ENCODE measurements around the gene MCF2L.
"Not testable (repeated sequence)": the region's sequence is repeated elsewhere in the genome, so short reads cannot be mapped to it uniquely, and the experiment has no call there.

DNA sequence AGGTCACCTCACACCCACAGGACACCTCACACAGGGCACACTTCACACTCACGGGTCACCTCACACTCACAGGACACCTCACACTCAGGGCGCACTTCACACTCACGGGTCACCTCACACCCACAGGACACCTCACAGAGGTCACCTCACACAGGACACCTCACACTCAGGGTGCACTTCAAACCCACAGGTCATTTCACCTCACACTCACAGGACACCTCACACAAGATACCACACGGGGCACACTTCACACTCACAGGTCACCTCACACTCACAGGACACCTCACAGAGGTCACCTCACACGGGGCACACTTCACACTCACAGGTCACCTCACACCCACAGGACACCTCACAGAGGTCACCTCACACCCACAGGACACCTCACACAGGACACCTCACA is 142.8 kb downstream of the MCF2L start:
- not testable (repeated sequence) for TF ChIP-seq CTCF, POLR2A, EP300, POLR2AphosphoS5 (IDR thresholded peaks at IDR 0.05)
